GM19023 (cell line): Measurements from ENCODE around the gene EXD3.
"Not testable (repeated sequence)": the region's sequence is repeated elsewhere in the genome, so short reads cannot be mapped to it uniquely, and the experiment has no call there.

Source experiments
- ATAC-seq: cut with Tn5 transposase; IDR thresholded peaks from one replicate; pipeline ENCODE4 v1.9.1; 2021; ENCODE audit warnings: mild to moderate bottlenecking, moderate library complexity; ENCODE audit not compliant: unreplicated experiment

The EXD3 gene

GRCh38 chr9:137415451-137415850 lies 7.5 kb downstream of the EXD3 start:
- no peak for ATAC-seq

GRCh38 chr9:137412431-137412830 lies 10.5 kb downstream of the EXD3 start:
- ATAC-seq: no peak

GRCh38 chr9:137411645-137412380 lies 11.1 kb downstream of the EXD3 start:
- ATAC-seq: no peak

- no peak for ATAC-seq
Measured at GRCh38 chr9:137411260-137411644, 11.7 kb downstream of the EXD3 start.

- no peak for ATAC-seq
Measured at GRCh38 chr9:137410891-137411249, 12.1 kb downstream of the EXD3 start.

- ATAC-seq: not testable (repeated sequence)
Measured at GRCh38 chr9:137410236-137410890, 12.6 kb downstream of the EXD3 start.

- ATAC-seq: no peak
Measured at GRCh38 chr9:137409515-137409914, 13.4 kb downstream of the EXD3 start.

- no peak for ATAC-seq
Measured at GRCh38 chr9:137408651-137409405, 14.1 kb downstream of the EXD3 start.

- no peak for ATAC-seq
Measured at GRCh38 chr9:137407590-137408300, 15.2 kb downstream of the EXD3 start.

GRCh38 chr9:137406876-137407589 lies 15.9 kb downstream of the EXD3 start:
- ATAC-seq: no peak

- no peak for ATAC-seq
Measured at GRCh38 chr9:137406085-137406760, 16.7 kb downstream of the EXD3 start.

GRCh38 chr9:137405677-137406081 lies 17.3 kb downstream of the EXD3 start:
- ATAC-seq: no peak

- no peak for ATAC-seq
Measured at GRCh38 chr9:137404961-137405567, 17.9 kb downstream of the EXD3 start.

- no peak for ATAC-seq
Measured at GRCh38 chr9:137403269-137403668, 19.7 kb downstream of the EXD3 start.

GRCh38 chr9:137402746-137403145 lies 20.2 kb downstream of the EXD3 start:
- no peak for ATAC-seq

GRCh38 chr9:137398561-137399468 lies 24.1 kb downstream of the EXD3 start:
- no peak for ATAC-seq

GRCh38 chr9:137397675-137398423 lies 25.1 kb downstream of the EXD3 start:
- no peak for ATAC-seq
